HG03575 (cell line): ENCODE measurements around the gene ACOXL.

Experiments
- ATAC-seq: cut with Tn5 transposase; IDR thresholded peaks from one replicate; pipeline ENCODE4 v1.9.1; 2021; ENCODE audit not compliant: unreplicated experiment, insufficient number of reproducible peaks, low FRiP score; ENCODE audit errors: extremely low read depth

The ACOXL gene

DNA sequence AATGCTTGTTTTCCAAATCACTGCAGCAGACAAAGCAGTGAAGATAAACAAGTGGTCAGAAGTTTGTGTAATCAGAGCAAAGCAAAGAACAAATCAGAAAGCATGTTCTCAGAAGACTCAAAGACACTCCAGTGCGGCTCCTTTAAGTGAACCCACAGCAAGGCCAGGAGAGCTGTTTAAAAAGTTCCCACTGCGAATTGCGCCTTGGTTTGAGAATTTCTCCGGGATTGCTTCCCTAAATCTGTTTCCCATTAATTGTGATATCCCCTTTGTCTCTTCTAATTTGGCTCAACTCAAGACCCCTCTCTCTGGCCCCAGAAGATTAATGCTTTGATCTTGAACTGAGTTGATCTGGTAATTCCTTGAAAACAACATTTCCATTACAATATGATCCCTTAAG is 265.9 kb downstream of the ACOXL start:
- ATAC-seq, result no peak

- ATAC-seq, result no peak
Measured at GRCh38 chr2:110999626-111000025, 267.3 kb downstream of the ACOXL start.

DNA sequence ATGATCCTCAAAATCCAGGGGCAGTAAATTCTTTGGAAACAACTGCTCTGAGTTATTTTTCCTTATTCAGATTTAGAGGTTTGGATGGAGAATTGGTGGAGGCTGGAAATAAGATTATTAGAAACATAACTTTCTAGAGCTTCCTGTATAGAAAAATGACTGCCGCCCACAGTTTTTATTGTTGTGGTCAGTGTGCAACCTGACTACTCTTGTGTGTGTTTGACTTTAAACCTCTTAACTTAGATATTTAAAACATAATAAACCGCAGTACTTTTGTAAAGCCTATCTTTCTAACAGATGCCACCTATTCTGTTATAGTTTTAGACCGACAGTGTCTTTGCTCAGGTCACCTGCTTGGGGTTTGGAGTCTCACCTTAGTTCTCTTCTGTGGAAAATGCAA is 272.9 kb downstream of the ACOXL start:
- no peak for ATAC-seq

DNA sequence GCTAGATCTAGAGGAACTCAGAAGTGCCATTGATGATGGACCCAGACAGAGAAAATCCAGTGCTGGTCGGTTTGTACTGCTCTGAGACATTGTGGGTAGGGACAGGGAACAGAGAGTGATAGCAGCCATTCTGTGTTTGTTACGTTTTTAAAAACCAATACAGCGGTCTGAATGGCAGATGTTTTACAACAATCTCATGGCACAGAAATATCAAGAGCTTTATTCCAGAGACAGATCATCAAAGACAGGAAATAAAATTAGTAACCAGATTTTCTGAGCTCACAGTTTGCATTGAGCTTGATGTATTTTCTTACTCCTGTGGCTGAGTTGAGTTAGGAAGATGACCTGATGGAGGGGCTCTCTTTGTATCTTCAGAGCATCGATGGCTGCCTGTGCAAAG is 273.4 kb downstream of the ACOXL start:
- ATAC-seq, result no peak

DNA sequence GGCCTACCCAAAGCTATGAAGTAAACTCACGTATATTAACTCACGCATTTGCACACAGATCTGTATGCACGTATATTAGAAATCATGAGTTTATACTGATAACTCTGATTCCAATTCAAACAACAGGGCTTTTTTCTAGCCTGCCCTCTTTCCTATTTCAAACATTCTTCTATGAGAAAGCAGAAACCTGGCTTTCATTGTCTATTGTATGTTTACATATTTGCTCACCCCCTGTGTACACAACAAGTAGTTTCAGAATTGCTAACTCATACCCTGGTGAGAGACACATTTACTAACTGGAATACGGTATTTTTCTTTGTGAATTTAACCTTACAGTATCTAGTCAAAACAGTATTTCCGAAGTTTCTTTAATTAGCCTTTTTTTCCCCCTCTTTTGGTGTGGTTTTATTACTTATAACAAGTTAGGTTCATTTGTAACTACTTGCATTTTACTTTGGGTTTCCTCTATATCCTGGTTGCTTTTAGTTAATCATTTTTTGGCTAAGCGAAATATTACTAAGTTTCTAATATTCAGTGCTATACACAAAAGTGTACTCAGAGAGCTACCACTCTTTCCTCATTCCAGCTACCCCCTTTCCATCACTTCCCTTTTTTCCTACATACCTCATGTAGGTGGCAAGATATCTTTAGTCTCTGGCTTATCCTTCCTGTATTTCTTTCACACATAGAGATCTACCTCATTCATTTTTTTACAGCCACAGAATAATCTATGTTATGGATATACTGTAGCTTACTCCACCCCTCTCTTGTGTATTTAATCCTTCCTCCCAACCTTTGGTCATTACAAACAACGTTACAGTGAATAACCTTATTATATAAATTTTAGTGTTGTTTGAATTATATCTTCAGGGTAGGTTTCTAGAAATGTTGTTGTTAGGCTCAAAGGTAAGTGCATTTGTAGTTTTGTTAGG is 275.6 kb downstream of the ACOXL start:
- no peak for ATAC-seq

- no peak for ATAC-seq
Measured at GRCh38 chr2:111011218-111011617, 278.8 kb downstream of the ACOXL start.

DNA sequence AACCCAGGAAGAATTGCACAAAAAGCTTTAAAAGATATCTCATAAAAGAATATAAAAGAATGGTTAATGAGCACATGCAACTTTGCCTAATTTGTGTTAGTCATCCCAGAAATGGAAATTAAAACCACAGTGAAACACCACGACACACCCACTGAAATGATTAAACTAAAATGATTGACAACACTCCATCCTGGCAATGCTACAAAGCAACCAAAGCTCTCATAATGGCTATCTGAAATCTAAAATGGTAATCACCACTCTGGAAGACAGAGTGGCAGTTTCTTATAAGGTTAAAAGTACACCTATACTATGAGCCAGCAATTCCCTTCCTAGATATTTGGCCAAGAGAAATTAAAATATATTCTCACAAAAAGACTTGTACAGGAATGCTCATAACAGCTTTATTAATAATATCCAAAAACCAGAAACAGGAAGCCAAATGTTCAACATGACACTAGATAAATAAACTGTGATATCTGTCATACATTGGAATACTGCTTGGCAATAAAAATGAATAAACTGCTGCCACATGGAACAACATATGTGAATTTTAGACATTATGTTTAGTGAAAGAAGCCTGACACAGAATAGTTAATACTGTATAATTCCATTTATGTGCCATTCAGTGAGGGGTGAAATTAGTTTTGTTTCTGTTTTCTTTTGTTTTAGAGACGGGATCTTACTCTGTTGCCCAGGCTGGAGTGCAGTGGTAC is 283.1 kb downstream of the ACOXL start:
- no peak for ATAC-seq

GRCh38 chr2:111017034-111017622 is 284.8 kb downstream of the ACOXL start:
- ATAC-seq, result no peak

GRCh38 chr2:111017909-111018308 is 285.5 kb downstream of the ACOXL start:
- ATAC-seq, result no peak

GRCh38 chr2:111019381-111019780 is 287.0 kb downstream of the ACOXL start:
- no peak for ATAC-seq

DNA sequence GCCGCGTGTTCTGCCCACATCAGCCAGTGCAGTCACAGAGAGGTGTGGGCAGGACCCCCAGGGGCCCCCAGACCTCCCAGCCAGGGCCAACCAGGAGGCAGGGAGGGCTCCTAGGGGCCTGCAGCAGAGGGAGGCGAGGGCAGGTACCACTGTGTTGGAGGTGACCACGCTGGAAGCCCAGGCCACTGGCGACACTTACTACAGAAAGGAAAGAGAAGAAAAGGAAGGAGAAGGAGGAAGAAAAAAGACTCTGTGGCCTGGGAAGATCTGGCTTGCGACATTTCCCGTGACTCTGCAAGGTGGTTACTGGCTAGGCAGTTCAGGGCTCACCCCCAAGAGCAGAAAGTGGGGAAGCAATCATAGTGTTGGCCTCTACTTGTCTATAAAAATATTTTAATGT is 290.3 kb downstream of the ACOXL start:
- no peak for ATAC-seq

GRCh38 chr2:111024496-111024895 is 292.1 kb downstream of the ACOXL start:
- no peak for ATAC-seq

DNA sequence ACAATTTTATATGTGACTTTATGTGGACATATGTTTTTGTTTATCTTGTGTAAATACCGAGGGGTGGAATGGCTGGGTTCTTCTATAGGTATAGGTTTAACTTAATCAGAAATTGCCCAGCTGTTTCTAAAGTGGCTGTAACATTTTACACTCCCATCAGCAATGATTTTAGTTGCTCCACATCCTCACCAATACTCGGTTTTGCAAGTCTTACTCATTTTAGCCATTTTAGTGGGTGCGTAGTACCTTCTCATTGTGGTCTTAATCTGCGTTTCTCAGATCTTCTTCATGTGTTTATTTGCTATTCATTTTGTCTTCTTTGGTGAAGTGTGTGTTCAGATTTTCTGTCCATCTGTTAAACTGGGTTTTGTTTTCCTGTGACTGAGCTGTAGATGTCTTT is 292.9 kb downstream of the ACOXL start:
- no peak for ATAC-seq

- no peak for ATAC-seq
Measured at GRCh38 chr2:111028720-111029119, 296.3 kb downstream of the ACOXL start.

- no peak for ATAC-seq
Measured at GRCh38 chr2:111029181-111029927, 297.0 kb downstream of the ACOXL start.

DNA sequence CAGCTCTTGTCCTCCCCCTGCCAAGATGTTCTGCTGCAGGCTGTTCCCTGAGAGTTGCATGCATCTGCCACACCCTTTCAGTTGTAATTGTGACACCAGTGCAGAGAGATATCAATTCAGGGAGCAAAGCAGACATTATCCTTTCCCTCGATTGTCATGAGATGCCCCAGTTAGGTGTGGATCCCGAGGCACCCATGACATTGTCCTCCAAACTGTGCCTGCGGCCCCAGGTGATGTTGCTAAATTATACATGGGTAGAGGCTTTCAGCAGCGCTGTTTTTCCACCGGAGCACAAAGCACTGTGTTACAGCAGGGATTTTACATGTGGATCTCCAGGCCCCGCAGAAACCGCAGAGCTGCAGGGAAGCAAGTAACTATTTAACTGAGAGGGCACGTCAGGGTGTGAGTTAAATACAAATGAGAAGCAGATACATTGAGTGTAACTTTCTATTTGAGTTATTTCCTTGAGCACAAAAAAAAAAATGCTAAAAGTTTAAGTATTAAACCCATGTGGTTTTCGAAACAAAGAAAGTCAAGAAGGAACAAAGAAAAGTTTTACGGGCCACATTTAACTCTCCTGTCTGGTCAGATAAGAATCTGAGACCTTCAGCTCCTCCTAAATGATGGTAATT is 298.0 kb downstream of the ACOXL start:
- no peak for ATAC-seq

DNA sequence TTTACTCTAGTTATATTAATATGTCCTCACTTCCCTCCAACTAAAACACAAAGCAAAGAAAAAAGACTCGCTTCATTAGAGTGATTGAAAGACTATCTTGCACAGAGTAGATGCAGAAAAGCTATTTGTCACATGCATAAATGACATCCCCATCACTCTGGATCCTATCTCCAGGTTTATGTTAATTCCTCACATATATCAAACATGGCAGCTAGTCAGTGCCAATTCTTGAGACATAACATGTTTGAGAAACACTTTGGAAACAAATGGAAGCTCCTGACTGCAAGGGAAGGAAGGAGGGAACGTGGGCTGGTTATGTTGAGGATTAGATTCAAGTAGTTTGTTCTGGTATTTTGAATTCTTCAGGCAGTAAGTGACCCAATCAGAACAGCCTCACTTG is 298.6 kb downstream of the ACOXL start:
- ATAC-seq, result no peak

- ATAC-seq, result no peak
Measured at GRCh38 chr2:111031546-111032478, 299.4 kb downstream of the ACOXL start.
